Measurements from ENCODE around the gene LBP.

LBP gene, protein sequence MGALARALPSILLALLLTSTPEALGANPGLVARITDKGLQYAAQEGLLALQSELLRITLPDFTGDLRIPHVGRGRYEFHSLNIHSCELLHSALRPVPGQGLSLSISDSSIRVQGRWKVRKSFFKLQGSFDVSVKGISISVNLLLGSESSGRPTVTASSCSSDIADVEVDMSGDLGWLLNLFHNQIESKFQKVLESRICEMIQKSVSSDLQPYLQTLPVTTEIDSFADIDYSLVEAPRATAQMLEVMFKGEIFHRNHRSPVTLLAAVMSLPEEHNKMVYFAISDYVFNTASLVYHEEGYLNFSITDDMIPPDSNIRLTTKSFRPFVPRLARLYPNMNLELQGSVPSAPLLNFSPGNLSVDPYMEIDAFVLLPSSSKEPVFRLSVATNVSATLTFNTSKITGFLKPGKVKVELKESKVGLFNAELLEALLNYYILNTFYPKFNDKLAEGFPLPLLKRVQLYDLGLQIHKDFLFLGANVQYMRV

GRCh38 chr20:38346247-38346651 lies at the start of gene LBP:
Gene LBP, plus strand, starts transcription at chr20:38346482. Its CDS starts 35 bp downstream, at chr20:38346517.
- DNase-seq (ENCODE audit: extremely low read depth, insufficient read length) = no peak
- Histone ChIP-seq H3K36me3 (ENCODE audit: control insufficient read depth, insufficient read depth, low read length) (no peaks in the 10 kb centered on the region), H3K4me3 (replicated peaks; ENCODE audit: low read depth, low read length) (no peak within 1 kb of the TSS), H3K27me3 (replicated peaks; ENCODE audit: control insufficient read depth, insufficient read depth, low read length) (no peaks in the 10 kb centered on the region; the same call in 1 of the 2 replicates)
- TF ChIP-seq, protein P1, sequence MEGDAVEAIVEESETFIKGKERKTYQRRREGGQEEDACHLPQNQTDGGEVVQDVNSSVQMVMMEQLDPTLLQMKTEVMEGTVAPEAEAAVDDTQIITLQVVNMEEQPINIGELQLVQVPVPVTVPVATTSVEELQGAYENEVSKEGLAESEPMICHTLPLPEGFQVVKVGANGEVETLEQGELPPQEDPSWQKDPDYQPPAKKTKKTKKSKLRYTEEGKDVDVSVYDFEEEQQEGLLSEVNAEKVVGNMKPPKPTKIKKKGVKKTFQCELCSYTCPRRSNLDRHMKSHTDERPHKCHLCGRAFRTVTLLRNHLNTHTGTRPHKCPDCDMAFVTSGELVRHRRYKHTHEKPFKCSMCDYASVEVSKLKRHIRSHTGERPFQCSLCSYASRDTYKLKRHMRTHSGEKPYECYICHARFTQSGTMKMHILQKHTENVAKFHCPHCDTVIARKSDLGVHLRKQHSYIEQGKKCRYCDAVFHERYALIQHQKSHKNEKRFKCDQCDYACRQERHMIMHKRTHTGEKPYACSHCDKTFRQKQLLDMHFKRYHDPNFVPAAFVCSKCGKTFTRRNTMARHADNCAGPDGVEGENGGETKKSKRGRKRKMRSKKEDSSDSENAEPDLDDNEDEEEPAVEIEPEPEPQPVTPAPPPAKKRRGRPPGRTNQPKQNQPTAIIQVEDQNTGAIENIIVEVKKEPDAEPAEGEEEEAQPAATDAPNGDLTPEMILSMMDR (IDR thresholded peaks at IDR 0.05; ENCODE audit: insufficient read depth, low read length, poor library complexity, severe bottlenecking) = no peak

DNA sequence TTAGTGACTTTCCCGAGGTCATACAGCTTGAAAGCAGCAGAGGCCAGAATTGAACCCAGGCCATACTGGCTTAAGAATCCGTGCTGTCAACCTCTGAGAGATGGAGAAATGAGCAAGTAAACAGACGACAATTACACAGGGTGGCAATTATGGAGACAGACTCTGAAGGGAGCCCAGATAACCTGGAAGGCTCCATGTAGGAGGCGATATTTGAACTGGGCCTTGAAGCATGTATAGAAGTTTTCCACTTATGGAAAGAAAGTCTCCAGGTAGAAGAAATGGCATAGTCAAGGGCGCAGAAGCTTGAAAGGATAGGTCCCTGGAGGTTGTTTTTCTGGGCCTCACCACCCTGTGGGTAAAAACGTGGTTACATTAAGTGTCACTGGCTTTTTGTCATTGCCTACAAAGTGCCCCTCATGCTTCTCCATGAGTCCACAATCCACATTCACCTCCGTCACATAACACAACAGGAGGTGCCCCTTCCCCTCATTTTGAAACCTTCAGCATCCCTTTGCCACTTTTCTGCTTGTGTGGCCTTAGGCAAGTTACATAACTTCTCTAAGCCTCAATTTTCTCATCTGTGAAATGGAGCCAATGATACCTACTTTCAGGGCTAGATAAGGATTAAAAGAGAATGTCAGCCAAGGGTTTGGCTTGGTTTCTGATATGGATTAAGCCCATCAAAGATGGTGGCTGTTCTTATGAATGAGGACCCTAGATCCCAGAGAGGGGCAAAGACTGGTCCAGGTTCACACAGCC lies 48.2 kb upstream of the LBP start:
- TF ChIP-seq, protein P1 (IDR thresholded peaks at IDR 0.05; ENCODE audit: insufficient read depth, low read length, poor library complexity, severe bottlenecking) = no peak
- no peak for DNase-seq (ENCODE audit: extremely low read depth, insufficient read length)
- H3K4me3 ChIP-seq (replicated peaks; ENCODE audit: low read depth, low read length) = no peak overlapping the region
- H3K27me3 ChIP-seq (replicated peaks; ENCODE audit: control insufficient read depth, insufficient read depth, low read length) = no peaks in the 10 kb centered on the region; the same call in 1 of the 2 replicates
- H3K36me3 ChIP-seq (ENCODE audit: control insufficient read depth, insufficient read depth, low read length) = no peaks in the 10 kb centered on the region

DNA sequence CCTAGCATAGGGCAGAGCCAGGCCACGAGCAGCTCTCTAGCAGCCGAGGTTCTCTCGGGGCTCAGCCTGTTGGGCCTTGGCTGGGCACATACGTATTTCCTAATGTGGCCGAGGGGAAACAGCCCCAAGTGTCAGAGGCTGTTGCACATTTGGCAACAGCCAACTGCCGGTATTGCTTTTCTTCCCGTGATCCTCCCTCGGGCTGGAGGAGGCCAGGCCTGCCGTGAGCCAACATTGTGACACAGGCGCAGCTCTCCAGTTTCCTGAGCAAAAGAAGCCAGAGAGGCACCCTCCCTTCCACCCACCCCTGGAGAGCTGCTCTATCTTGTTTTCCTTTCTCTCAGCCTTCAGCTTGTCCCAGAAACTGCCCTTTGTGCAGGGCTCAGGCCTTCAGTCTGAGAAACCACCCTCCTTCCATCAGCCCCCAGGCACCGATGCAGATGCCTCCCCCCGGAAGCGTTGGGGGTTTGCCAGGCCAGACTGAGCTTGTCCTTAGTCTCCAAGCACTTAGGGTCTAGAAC lies 47.5 kb upstream of the LBP start:
- Histone ChIP-seq H3K36me3 (ENCODE audit: control insufficient read depth, insufficient read depth, low read length) (no peaks in the 10 kb centered on the region), H3K4me3 (replicated peaks; ENCODE audit: low read depth, low read length) (no peak overlapping the region), H3K27me3 (replicated peaks; ENCODE audit: control insufficient read depth, insufficient read depth, low read length) (no peaks in the 10 kb centered on the region; the same call in 1 of the 2 replicates)
- TF ChIP-seq, protein P1 (IDR thresholded peaks at IDR 0.05; ENCODE audit: insufficient read depth, low read length, poor library complexity, severe bottlenecking) = no peak
- no peak for DNase-seq (ENCODE audit: extremely low read depth, insufficient read length)

- Histone ChIP-seq H3K27me3 (replicated peaks; ENCODE audit: control insufficient read depth, insufficient read depth, low read length) (no peaks in the 10 kb centered on the region; the same call in 1 of the 2 replicates), H3K36me3 (ENCODE audit: control insufficient read depth, insufficient read depth, low read length) (no peaks in the 10 kb centered on the region), H3K4me3 (replicated peaks; ENCODE audit: low read depth, low read length) (no peak overlapping the region)
- TF ChIP-seq, protein P1 (IDR thresholded peaks at IDR 0.05; ENCODE audit: insufficient read depth, low read length, poor library complexity, severe bottlenecking) = no peak
- DNase-seq (ENCODE audit: extremely low read depth, insufficient read length) = no peak
Observed at GRCh38 chr20:38299963-38300362, 46.3 kb upstream of the LBP start.

DNA sequence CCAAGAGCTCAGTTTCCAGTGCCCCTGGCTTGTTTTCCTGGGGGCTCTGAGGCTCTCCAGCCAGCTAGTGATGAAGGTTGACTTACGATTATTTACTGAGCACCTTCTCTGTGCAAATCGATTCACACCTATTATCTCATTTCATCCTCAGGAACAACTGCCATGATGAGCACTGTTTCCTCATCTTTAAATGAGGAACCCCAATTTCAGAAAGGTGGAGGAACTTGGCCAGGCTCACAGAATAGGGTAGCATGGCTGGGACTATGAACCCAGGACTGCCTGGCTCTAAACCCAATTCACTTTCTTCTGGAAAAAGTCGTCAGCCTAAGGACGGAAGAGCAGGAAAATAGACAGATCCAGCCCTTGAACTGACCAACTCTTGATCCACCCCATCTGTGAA lies 45.8 kb upstream of the LBP start:
- no peak for DNase-seq (ENCODE audit: extremely low read depth, insufficient read length)
- TF ChIP-seq, protein P1 (IDR thresholded peaks at IDR 0.05; ENCODE audit: insufficient read depth, low read length, poor library complexity, severe bottlenecking) = no peak
- no peak overlapping the region for H3K4me3 ChIP-seq (replicated peaks; ENCODE audit: low read depth, low read length)
- H3K36me3 ChIP-seq (ENCODE audit: control insufficient read depth, insufficient read depth, low read length) = no peaks in the 10 kb centered on the region
- H3K27me3 ChIP-seq (replicated peaks; ENCODE audit: control insufficient read depth, insufficient read depth, low read length) = no peaks in the 10 kb centered on the region; the same call in 1 of the 2 replicates

Data from GM06990 (cell line).